ENCODE measurements around the gene APOD.
"Not testable (repeated sequence)": the region's sequence is repeated elsewhere in the genome, so short reads cannot be mapped to it uniquely, and the experiment has no call there.

The APOD gene

DNA sequence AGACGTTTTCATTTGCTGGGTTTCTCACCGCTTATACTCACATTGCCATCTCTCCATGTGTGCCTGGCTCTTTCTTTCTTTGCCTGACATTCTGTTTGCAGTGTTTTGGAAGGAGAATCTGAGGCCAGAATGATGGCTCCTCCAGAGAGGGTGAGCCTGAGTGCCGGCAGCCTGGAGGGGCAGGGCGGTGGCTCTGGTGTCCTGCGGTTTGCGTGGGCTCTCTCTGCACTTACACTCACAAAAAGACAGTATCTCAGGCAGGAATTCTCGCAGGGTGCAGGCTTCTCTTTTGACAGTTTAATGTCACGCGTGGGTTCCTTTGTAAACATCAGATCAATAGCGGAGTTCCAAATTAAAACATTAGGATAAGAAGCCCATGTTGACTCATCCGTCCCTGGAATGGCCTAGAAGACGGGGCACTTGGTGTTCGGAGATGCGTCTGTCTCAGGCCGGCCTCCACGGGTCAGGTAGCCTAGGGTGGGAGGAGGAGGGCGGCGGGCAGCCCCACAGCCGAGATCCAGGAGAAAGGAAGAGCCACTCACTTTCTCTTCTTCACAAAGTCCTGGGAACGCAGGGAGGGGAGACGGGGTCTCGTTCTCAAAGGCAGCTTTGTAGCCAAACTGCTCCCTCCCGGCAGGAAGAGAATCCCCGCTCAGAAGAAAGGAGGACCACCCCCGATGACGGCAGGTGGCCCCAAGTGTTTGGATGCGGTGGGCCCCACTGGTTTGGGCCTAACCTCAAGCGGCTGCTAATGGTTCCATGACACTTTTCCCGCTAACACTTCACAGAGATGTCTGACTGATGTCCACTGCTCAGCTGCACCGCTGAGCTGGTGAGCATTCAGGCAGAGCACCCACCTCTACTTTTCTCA, 44.0 kb upstream of the APOD start:
- not testable (repeated sequence) for H3K18ac ChIP-seq (ENCODE audit: low read length)
- H3K27me3 ChIP-seq (ENCODE audit: control insufficient read depth in 3 of 3, insufficient read depth in 3 of 3, low read depth in 1 of 3, low read length in 3 of 3): peaks cover 0 to 22% (median 0%) of the 10 kb centered on the region in 3 experiments
- no CpG with 5 or more reads among the region's 30 CpGs for WGBS, 2 donors (ENCODE audit: extremely low coverage in 2 of 2, insufficient read length in 2 of 2, insufficient replicate concordance in 1 of 2)

DNA sequence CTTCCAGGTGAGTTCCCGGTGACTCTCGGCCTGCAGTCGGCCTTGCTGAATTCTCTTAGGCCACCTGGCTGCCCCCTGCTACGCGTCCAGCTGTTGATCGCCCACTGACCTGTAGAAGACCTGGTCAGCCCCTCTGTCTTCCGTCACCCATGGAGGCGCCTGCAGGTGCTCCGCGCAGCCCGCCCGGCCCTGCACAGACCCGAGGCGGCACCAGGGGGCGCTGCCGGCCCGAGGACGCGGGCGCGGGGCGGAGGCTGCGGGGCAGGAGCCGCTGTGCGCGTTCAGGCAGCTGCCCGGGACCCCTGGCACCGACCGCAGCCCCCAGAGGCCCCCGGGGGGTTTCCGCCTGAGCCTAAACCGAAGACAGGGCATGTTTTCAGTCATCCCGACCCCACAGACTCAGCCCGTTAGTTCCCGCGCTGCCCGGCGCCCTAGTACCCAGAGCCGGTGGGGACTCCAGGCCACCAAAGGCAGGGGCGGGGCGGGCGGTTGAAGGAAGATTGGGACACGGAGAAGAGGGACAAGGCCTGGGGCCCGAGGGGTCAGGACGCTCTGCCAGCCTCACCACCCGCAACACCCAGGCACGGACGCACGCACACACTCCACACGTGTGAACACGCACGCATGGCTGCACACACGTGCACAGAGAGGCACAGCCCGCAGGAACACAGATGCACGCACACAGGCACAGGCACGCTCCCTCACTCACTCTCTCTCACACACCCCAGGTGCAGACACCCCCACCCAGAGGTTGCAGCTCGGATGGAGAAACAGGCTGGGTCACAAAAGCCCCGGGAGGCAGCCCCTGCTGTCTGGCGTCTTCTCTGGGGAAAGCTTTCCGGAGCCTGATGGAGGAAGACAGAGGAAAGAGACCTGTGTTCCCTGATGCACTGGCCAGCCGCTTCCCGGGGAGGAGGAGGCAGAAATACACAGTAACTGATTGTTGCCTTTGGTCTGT, 41.1 kb upstream of the APOD start:
- H3K27ac ChIP-seq (replicated peaks; ENCODE audit: low read length); H3K23ac ChIP-seq (ENCODE audit: low read depth, low read length, poor library complexity); H3K4me3 ChIP-seq (ENCODE audit: low read length in 2 of 2); H3K4me1 ChIP-seq (ENCODE audit: control insufficient read depth in 2 of 2, insufficient read depth in 1 of 2, low read depth in 1 of 2, low read length in 2 of 2); H2BK12ac ChIP-seq (ENCODE audit: low read length); H3K14ac ChIP-seq (ENCODE audit: low read length); DNase-seq (ENCODE audit: low spot score); H3K9me3 ChIP-seq (replicated peaks in 1 of 2; ENCODE audit: control insufficient read depth in 2 of 2, insufficient read depth in 1 of 2, low read depth in 1 of 2, low read length in 2 of 2); H4K91ac ChIP-seq (ENCODE audit: low read depth, low read length, poor library complexity); H2AK5ac ChIP-seq (ENCODE audit: low read depth, low read length); H2BK5ac ChIP-seq (ENCODE audit: low read length); H3K4ac ChIP-seq (ENCODE audit: low read length); H2BK15ac ChIP-seq (ENCODE audit: low read length); H3K9ac ChIP-seq (ENCODE audit: low read depth, low read length, poor library complexity); H3K18ac ChIP-seq (ENCODE audit: low read length); H3K36me3 ChIP-seq (replicated peaks in 1 of 2; ENCODE audit: control insufficient read depth in 2 of 2, insufficient read depth in 2 of 2, low read length in 2 of 2); H4K8ac ChIP-seq (ENCODE audit: low read depth, low read length); H3K79me1 ChIP-seq (ENCODE audit: low read depth, low read length); H2BK120ac ChIP-seq (ENCODE audit: low read depth, low read length); H2AFZ ChIP-seq (ENCODE audit: low read length): not testable (repeated sequence)
- peak overlapping the region; percentile 18 for H3K4me2 ChIP-seq (ENCODE audit: insufficient read depth, low read length, poor library complexity, severe bottlenecking)
- peaks cover 0 to 25% (median 0%) of the 10 kb centered on the region in 3 experiments for H3K27me3 ChIP-seq (ENCODE audit: control insufficient read depth in 3 of 3, insufficient read depth in 3 of 3, low read depth in 1 of 3, low read length in 3 of 3)
- no CpG with 5 or more reads among the region's 62 CpGs for WGBS, 2 donors (ENCODE audit: extremely low coverage in 2 of 2, insufficient read length in 2 of 2, insufficient replicate concordance in 1 of 2)

More for the DNA sequence above, 44.0 kb upstream of the APOD start:
- H2AFZ ChIP-seq (ENCODE audit: low read length); DNase-seq (ENCODE audit: low spot score); H3K9me3 ChIP-seq (replicated peaks in 1 of 2; ENCODE audit: control insufficient read depth in 2 of 2, insufficient read depth in 1 of 2, low read depth in 1 of 2, low read length in 2 of 2); H3K79me1 ChIP-seq (ENCODE audit: low read depth, low read length); H2BK12ac ChIP-seq (ENCODE audit: low read length); H3K14ac ChIP-seq (ENCODE audit: low read length); H3K23ac ChIP-seq (ENCODE audit: low read depth, low read length, poor library complexity); H2AK5ac ChIP-seq (ENCODE audit: low read depth, low read length); H3K36me3 ChIP-seq (replicated peaks in 1 of 2; ENCODE audit: control insufficient read depth in 2 of 2, insufficient read depth in 2 of 2, low read length in 2 of 2); H3K4me2 ChIP-seq (ENCODE audit: insufficient read depth, low read length, poor library complexity, severe bottlenecking); H4K8ac ChIP-seq (ENCODE audit: low read depth, low read length); H3K4ac ChIP-seq (ENCODE audit: low read length); H2BK15ac ChIP-seq (ENCODE audit: low read length); H3K27ac ChIP-seq (replicated peaks; ENCODE audit: low read length); H2BK120ac ChIP-seq (ENCODE audit: low read depth, low read length); H3K9ac ChIP-seq (ENCODE audit: low read depth, low read length, poor library complexity); H3K4me3 ChIP-seq (ENCODE audit: low read length in 2 of 2); H2BK5ac ChIP-seq (ENCODE audit: low read length); H3K4me1 ChIP-seq (ENCODE audit: control insufficient read depth in 2 of 2, insufficient read depth in 1 of 2, low read depth in 1 of 2, low read length in 2 of 2); H4K91ac ChIP-seq (ENCODE audit: low read depth, low read length, poor library complexity): not testable (repeated sequence)

DNA sequence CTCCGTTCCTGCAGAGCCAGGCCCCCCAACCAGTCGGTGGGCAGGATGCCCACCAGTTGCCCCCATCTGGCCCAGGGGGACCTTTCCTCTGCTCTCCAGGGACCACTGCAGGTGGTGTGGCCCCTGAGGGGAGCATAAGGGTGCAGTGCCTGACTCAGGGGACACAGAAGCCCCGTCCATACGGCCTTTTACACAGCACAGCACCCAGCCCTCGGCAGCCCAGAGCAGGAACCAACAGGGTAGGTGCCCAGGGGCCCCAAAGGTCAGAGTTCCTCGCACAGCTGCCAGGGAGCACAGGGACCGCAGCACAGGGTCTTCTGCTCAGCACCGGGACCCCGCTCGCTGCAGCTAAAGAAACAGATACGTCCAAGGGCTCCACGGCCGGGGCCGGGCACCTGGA, 40.4 kb upstream of the APOD start:
- not testable (repeated sequence) for H2AK5ac ChIP-seq (ENCODE audit: low read depth, low read length); H2BK5ac ChIP-seq (ENCODE audit: low read length); H4K8ac ChIP-seq (ENCODE audit: low read depth, low read length); H3K27ac ChIP-seq (replicated peaks; ENCODE audit: low read length); H3K9ac ChIP-seq (ENCODE audit: low read depth, low read length, poor library complexity); H3K79me1 ChIP-seq (ENCODE audit: low read depth, low read length); H3K14ac ChIP-seq (ENCODE audit: low read length); H3K4ac ChIP-seq (ENCODE audit: low read length); H2BK15ac ChIP-seq (ENCODE audit: low read length); H3K4me1 ChIP-seq (ENCODE audit: control insufficient read depth in 2 of 2, insufficient read depth in 1 of 2, low read depth in 1 of 2, low read length in 2 of 2); H4K91ac ChIP-seq (ENCODE audit: low read depth, low read length, poor library complexity); H3K18ac ChIP-seq (ENCODE audit: low read length); H3K4me2 ChIP-seq (ENCODE audit: insufficient read depth, low read length, poor library complexity, severe bottlenecking); H2BK12ac ChIP-seq (ENCODE audit: low read length); H3K36me3 ChIP-seq (replicated peaks in 1 of 2; ENCODE audit: control insufficient read depth in 2 of 2, insufficient read depth in 2 of 2, low read length in 2 of 2); DNase-seq (ENCODE audit: low spot score); H2BK120ac ChIP-seq (ENCODE audit: low read depth, low read length); H2AFZ ChIP-seq (ENCODE audit: low read length); H3K23ac ChIP-seq (ENCODE audit: low read depth, low read length, poor library complexity); H3K9me3 ChIP-seq (replicated peaks in 1 of 2; ENCODE audit: control insufficient read depth in 2 of 2, insufficient read depth in 1 of 2, low read depth in 1 of 2, low read length in 2 of 2); H3K4me3 ChIP-seq (ENCODE audit: low read length in 2 of 2)
- WGBS, 2 donors (ENCODE audit: extremely low coverage in 2 of 2, insufficient read length in 2 of 2, insufficient replicate concordance in 1 of 2): no CpG with 5 or more reads among the region's 14 CpGs
- peaks cover 0 to 25% (median 0%) of the 10 kb centered on the region in 3 experiments for H3K27me3 ChIP-seq (ENCODE audit: control insufficient read depth in 3 of 3, insufficient read depth in 3 of 3, low read depth in 1 of 3, low read length in 3 of 3)

All from neuronal stem cell (in vitro differentiated cells).